Effector memory CD8-positive, alpha-beta T cell (primary cell): ENCODE data around the gene GIPC2.

Experiments
- ATAC-seq: fragments of 150-1000 bp; cut with Tn5 transposase; replicated peaks from 2 replicates; pipeline ENCODE4 v1.10.0; 2021; ENCODE audit warnings: mild to moderate bottlenecking, moderate library complexity
- DNase-seq, 3 experiments: peaks; one replicate each; pipeline ENCODE4 v3.0.0; 2021
- H3K27ac Mint-ChIP-seq, 2 donors: one replicate each; pipeline ENCODE4 v1.8.0; 2022; ENCODE audit warnings: mild to moderate bottlenecking in 2 of 2, mixed read lengths in 2 of 2, moderate library complexity in 2 of 2
- H3K27me3 Mint-ChIP-seq, 2 donors: one replicate each; pipeline ENCODE4 v1.8.0; 2022; ENCODE audit warnings: mixed read lengths in 2 of 2
- H3K36me3 Mint-ChIP-seq: one replicate; pipeline ENCODE4 v1.8.0; 2022; ENCODE audit warnings: mild to moderate bottlenecking, moderate library complexity, mixed read lengths; ENCODE audit not compliant: insufficient read depth
- H3K4me1 Mint-ChIP-seq, 2 donors: one replicate each; pipeline ENCODE4 v1.8.0; 2022; ENCODE audit warnings: low read depth in 2 of 2, mixed read lengths in 2 of 2
- H3K4me3 Mint-ChIP-seq, 2 donors: one replicate each; pipeline ENCODE4 v1.8.0; 2022; ENCODE audit warnings: mild to moderate bottlenecking in 2 of 2, mixed read lengths in 2 of 2, moderate library complexity in 2 of 2
- H3K9me3 Mint-ChIP-seq, 2 donors: one replicate each; pipeline ENCODE4 v1.8.0; 2022; ENCODE audit warnings: mixed read lengths in 2 of 2

The GIPC2 gene

DNA sequence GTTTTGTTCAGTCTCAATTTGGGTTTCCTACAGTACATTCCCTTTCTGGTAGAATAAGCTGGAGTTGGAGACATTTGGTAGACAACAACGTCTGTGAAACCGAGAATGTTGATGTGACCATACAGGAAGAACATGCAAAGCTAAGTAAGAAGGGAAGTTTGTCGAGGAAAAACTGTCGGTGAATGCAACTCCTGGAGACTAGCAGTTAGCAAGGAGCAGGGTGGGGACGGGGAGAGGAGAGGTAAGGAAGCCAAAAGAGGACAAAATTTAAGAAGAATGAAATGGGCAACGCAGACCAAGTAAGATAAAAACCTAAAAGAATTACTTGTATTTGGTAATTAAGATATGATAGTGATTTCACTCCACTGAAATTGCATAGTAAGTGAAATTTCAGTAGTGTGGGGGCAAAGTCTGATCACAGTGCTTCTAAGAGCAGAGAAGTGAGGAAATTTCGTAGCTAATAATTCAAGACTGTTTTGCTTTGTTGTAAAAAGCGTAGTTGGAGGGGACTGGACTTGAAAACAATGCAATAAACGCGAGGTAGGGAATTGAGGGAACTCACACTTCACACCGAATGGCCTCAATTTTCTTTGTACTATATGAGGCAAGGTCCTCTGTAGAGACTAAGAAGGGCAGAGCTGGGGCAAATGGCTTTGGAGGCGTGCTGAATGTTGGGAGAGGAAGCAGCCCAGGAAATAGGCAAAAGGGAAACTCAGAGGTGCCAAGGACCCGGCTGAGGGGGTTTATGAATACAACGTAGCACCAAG, 787 bp upstream of the GIPC2 start:
- Mint-ChIP-seq H3K27ac (no peak overlapping the region), H3K4me1 (peaks cover 11 to 16% of the 10 kb centered on the region in 2 donors), H3K4me3 (peak overlapping the region; percentile 61 to 79), H3K9me3 (no peaks in the 10 kb centered on the region), H3K36me3 (no peaks in the 10 kb centered on the region), H3K27me3 (peaks cover 43 to 61% of the 10 kb centered on the region in 2 donors)
- DNase-seq (no peak), ATAC-seq (no peak)

DNA sequence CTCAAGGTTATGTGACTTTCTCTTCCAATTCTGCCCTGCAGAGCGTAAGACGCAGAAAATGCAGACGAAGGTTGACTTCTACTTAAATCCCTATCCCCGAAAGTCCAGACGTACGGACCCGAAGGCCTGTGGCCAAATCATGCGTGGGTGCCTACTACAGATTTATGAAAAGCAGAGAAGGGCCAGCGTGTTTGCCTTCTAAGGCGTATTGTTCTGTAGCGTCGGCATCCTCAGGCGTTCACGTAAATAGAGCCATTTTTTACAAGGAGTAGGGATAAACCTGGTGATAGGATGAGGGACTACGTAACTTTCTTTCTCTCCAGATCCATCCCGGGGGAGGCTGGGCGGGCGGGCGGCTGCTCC, 222 bp upstream of the GIPC2 start:
- Mint-ChIP-seq H3K27ac (no peak overlapping the region), H3K36me3 (no peaks in the 10 kb centered on the region), H3K4me3 (peak overlapping the region; percentile 61 to 79), H3K4me1 (peaks cover 6 to 11% of the 10 kb centered on the region in 2 donors), H3K27me3 (peaks cover 43 to 61% of the 10 kb centered on the region in 2 donors), H3K9me3 (no peaks in the 10 kb centered on the region)
- ATAC-seq: peak; percentile 18
- DNase-seq: no peak

DNA sequence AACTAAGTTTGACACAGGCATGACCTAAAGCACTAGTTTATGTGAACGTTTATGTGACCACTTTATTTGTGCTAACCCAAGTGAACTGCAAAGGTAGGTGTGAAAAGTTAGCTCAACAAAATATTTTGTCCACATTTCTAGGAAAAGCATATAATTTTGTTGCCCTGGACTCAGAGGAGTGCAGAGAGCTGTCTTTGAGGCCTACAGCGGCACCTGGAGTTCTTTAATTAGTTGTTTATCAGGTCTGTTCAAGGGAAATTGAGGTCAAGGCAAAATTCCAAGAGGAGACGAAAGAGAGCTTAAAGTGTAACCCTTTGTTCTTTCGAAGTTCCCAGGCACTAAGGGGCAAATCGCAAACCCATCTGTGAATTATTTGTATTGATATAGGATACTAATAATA, 1.3 kb downstream of the GIPC2 start:
- DNase-seq (no peak), ATAC-seq (no peak)
- H3K36me3 Mint-ChIP-seq: no peaks in the 10 kb centered on the region
- no peaks in the 10 kb centered on the region for H3K9me3 Mint-ChIP-seq
- peak overlapping the region in 1 of 2 donors; percentile 79 for H3K4me3 Mint-ChIP-seq
- H3K27me3 Mint-ChIP-seq: peaks cover 43 to 61% of the 10 kb centered on the region in 2 donors
- peaks cover 0 to 7% of the 10 kb centered on the region in 2 donors for H3K4me1 Mint-ChIP-seq
- no peak overlapping the region for H3K27ac Mint-ChIP-seq

DNA sequence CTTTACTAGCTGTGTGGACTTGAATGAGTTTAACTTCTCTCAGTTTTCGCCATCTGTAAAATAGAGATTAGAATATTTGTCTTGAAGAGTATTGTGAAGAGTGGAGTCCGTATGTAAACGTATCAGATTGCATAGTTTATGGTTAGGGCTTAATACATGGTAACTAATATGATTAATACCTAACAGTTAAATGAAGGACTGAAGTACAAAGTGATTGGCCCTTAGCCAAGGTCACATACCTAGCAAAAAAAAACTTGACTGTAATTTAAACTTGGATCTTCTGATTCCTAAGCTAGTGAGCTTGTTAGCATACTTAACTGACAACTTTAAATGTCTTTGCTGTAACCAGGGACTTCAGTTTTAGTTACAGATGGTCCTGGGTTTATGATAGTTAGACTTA, 1.9 kb downstream of the GIPC2 start:
- DNase-seq: no peak
- no peak overlapping the region for H3K4me3 Mint-ChIP-seq
- no peak overlapping the region for H3K27ac Mint-ChIP-seq
- H3K9me3 Mint-ChIP-seq: no peaks in the 10 kb centered on the region
- no peak for ATAC-seq
- H3K4me1 Mint-ChIP-seq: peaks cover 0 to 7% of the 10 kb centered on the region in 2 donors
- no peaks in the 10 kb centered on the region for H3K36me3 Mint-ChIP-seq
- H3K27me3 Mint-ChIP-seq: peaks cover 43 to 61% of the 10 kb centered on the region in 2 donors

DNA sequence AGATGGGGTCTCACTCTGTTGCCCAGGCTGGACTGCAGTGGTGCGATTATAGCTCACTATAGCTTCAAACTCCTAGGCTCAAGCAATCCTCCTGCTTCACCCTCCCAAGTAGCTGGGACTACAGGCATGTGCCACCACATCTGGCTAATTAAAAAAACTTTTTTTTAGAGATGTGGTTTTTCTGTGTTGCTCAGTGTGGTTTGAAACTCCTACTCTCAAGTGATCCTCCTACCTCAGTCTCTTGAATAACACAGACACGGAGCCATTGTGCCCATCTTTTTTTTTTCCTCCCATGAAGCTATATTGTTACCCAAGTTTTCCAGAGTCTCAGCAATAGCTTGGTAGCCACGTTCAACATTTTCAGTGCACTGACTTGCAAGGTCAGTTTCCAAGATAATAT, 2.7 kb downstream of the GIPC2 start:
- no peak for DNase-seq
- H3K27ac Mint-ChIP-seq: no peak overlapping the region
- H3K27me3 Mint-ChIP-seq: peaks cover 43 to 54% of the 10 kb centered on the region in 2 donors
- no peaks in the 10 kb centered on the region for H3K9me3 Mint-ChIP-seq
- ATAC-seq: no peak
- H3K4me1 Mint-ChIP-seq: peaks cover 0 to 7% of the 10 kb centered on the region in 2 donors
- no peaks in the 10 kb centered on the region for H3K36me3 Mint-ChIP-seq
- H3K4me3 Mint-ChIP-seq: no peak overlapping the region

DNA sequence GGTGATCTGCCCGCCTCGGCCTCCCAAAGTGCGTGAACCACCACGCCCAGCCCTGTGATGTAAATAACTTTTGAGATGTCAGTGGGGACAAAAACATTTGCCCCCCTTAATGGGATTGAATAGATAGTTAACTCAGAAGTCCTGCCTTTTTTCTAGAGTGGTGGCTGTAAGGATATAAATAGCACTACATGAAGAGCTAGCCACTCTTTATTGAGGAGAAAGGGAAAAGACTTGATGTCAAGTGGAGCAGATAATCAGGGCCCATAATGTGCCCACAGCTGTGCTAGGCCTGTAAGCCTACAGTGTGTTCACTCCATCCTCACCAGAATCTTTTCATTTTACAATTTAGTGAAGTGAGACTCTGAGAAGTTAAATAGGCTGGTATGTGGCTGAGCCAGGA, 3.6 kb downstream of the GIPC2 start:
- ATAC-seq: no peak
- no peak for DNase-seq
- Mint-ChIP-seq H3K27ac (no peak overlapping the region), H3K27me3 (peaks cover 41 to 48% of the 10 kb centered on the region in 2 donors), H3K4me1 (peaks cover 0 to 7% of the 10 kb centered on the region in 2 donors), H3K4me3 (no peak overlapping the region), H3K36me3 (no peaks in the 10 kb centered on the region), H3K9me3 (no peaks in the 10 kb centered on the region)

DNA sequence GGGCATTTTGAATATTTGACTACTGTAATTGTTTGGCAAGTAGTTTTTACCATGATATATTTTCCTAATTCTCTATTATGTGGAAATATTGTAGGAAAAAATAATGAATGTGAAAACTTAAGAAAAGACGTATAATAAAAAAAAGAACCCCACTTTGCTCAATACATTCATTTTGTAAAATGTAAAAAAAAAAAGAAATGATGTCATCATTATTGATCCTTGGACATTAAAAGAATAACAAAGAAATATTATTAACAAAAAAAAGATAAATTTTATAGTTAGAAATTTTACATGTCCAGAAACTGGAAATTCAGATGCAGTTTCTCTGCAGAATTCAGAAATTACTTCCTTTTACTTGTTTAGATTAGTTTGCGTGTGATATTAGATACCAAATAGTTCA, 5.2 kb downstream of the GIPC2 start:
- no peak overlapping the region for H3K27ac Mint-ChIP-seq
- H3K9me3 Mint-ChIP-seq: peaks cover 0 to 2% of the 10 kb centered on the region in 2 donors
- H3K36me3 Mint-ChIP-seq: no peaks in the 10 kb centered on the region
- H3K4me1 Mint-ChIP-seq: peaks cover 0 to 5% of the 10 kb centered on the region in 2 donors
- peaks cover 28 to 33% of the 10 kb centered on the region in 2 donors for H3K27me3 Mint-ChIP-seq
- ATAC-seq: no peak
- H3K4me3 Mint-ChIP-seq: no peak overlapping the region
- no peak for DNase-seq

DNA sequence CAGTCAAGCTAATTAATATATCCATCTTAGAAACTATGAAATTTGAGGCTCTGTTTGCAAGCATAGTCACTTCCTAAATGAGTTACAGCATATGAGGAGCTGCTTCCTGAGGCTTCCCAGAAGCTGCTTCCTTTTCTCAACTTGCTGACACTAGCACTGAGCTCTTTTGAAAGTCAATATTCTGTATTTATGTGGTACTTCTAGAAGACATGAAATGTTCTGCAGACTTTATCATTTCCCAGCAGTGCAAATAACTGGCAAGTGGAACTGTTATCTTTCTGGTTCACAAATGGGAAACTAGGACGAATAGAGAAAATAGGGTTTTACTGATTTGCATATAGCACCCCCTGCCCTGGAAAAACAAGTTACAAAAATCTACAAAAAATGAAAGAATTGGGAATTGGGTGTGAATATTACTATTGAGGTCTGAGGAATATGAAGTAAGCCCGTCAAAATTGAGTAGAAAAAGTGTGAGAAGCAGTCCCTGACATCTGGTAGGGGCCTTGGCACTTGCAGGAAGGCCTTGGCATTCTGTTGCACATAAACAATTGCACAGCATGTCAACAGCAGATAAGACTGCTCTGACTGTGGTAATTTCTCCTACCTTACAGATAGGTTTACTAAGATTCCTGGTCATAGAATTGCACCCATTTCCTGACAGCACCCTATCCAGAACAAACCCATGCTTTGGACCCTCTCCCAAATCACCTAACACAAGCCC, 7.1 kb downstream of the GIPC2 start:
- Mint-ChIP-seq H3K4me1 (peaks cover 0 to 2% of the 10 kb centered on the region in 2 donors), H3K9me3 (peaks cover 0 to 2% of the 10 kb centered on the region in 2 donors), H3K36me3 (no peaks in the 10 kb centered on the region), H3K27me3 (peaks cover 10 to 15% of the 10 kb centered on the region in 2 donors), H3K27ac (no peak overlapping the region), H3K4me3 (no peak overlapping the region)
- no peak for ATAC-seq
- no peak for DNase-seq

DNA sequence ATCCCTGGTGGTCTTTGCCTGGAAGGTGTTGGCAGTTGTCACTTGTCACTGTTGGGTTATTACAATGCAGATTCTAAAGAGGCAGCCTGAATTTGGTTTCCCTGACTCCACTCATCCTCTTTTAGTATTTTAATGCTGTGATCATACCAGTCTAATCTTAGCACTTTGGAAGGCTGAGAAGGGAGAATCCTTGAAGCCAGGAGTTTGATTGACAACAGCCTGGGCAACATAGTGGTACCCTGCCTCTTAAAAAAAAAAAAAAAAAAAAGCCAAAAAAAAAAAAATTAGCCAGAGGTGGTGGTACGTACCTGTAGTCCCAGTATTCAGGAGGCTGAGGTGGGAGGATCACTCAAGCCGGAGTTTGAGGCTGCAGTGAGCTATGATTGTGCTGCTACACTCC, 7.7 kb downstream of the GIPC2 start:
- H3K36me3 Mint-ChIP-seq: no peaks in the 10 kb centered on the region
- no peak overlapping the region for H3K4me3 Mint-ChIP-seq
- DNase-seq (no peak), ATAC-seq (no peak)
- H3K4me1 Mint-ChIP-seq: peaks cover 0 to 2% of the 10 kb centered on the region in 2 donors
- H3K9me3 Mint-ChIP-seq: peaks cover 0 to 2% of the 10 kb centered on the region in 2 donors
- H3K27ac Mint-ChIP-seq: no peak overlapping the region
- peaks cover 3 to 14% of the 10 kb centered on the region in 2 donors for H3K27me3 Mint-ChIP-seq

DNA sequence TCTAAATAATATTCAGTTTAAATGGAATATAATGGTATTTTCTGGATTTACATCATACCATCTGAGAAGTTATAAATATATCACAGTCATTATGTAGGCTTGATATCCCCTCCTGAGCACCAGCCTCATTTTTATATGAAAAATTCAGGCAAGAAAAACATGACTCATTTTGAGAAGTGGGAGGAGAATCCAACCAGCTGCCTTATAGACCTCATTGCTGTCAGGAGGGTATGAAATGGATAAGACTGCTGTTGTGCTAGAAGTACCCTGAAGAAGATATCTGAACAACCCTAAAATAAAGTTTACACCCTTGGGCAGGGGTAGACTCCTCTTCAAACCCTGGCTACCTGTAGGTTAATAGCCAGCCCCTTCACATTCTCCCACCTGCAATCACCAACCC, 8.8 kb downstream of the GIPC2 start:
- no peak for ATAC-seq
- Mint-ChIP-seq H3K36me3 (no peaks in the 10 kb centered on the region), H3K27ac (no peak overlapping the region), H3K4me1 (peaks cover 0 to 2% of the 10 kb centered on the region in 2 donors), H3K4me3 (no peak overlapping the region), H3K9me3 (peaks cover 0 to 2% of the 10 kb centered on the region in 2 donors), H3K27me3 (peaks cover 0 to 14% of the 10 kb centered on the region in 2 donors)
- no peak for DNase-seq

DNA sequence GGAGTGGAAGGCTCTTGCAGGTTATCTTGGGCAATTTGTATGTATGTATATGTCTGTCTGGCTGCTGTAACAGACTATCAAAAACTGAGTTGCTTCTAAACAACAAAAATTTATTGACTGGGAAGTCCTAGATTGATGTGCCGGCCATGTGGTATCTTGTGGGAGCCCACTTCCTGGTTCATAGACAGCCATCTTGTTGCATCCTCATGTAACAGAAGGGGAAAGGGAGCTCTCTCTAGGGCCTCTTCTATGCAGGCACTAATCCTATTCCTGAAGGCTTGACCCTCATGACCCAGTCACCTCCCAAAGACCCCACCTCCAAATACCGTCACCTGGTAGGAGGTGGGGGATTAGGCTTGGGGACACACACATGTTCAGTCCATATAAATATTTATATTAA, 9.2 kb downstream of the GIPC2 start:
- no peak for ATAC-seq
- H3K36me3 Mint-ChIP-seq: no peaks in the 10 kb centered on the region
- no peak overlapping the region for H3K4me3 Mint-ChIP-seq
- H3K27me3 Mint-ChIP-seq: peaks cover 0 to 14% of the 10 kb centered on the region in 2 donors
- no peak overlapping the region for H3K27ac Mint-ChIP-seq
- no peak for DNase-seq
- peaks cover 0 to 2% of the 10 kb centered on the region in 2 donors for H3K4me1 Mint-ChIP-seq
- H3K9me3 Mint-ChIP-seq: peaks cover 0 to 2% of the 10 kb centered on the region in 2 donors

DNA sequence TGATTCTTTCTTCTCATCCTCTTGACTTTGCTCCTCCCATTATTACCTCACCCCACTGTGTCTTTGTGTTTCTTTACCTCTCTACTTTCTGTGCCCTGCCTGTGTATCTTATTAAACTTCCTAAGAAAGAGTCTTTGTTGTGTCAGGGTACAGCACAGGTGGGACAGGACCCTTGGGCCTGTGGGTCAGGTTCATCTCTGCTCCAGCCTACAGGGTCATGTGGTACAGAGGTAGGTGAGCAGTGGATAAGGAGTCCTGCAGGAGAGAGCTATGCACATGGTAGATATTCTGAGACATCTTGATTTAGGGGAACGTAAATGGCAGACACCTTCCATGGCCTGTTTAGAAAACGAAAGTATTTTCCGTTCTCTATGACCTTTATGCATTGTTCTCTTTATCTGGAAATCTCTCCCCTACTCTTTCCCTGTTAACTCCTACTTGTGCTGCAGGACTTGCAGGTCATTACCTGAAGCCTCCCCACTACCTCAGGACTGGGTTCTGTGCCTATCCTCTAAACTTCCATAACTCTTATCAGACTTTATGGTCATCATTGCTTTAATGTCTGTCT, 9.9 kb downstream of the GIPC2 start:
- H3K4me1 Mint-ChIP-seq: peaks cover 0 to 2% of the 10 kb centered on the region in 2 donors
- H3K36me3 Mint-ChIP-seq: no peaks in the 10 kb centered on the region
- no peak overlapping the region for H3K4me3 Mint-ChIP-seq
- peaks cover 0 to 2% of the 10 kb centered on the region in 2 donors for H3K9me3 Mint-ChIP-seq
- H3K27me3 Mint-ChIP-seq: peaks cover 0 to 14% of the 10 kb centered on the region in 2 donors
- ATAC-seq (no peak), DNase-seq (no peak)
- H3K27ac Mint-ChIP-seq: no peak overlapping the region

DNA sequence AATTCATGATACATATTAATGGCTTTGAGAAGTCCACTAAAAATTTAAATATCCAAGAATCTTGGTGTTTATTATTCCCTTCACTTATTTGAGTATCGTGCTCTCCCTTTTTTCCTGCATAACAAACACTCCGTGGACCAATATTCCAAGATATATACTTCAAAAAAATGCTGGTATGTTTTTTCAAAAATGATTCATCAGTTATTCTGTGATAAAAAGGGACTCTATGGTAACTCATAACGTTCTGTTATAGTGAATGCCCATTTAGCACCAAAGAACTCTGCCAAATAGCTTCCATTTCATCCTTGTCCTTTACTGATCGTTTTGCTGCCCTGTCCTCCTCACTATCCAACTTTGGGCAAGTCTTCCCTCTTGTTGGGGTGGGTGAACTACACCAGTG, 12.9 kb downstream of the GIPC2 start:
- DNase-seq: no peak
- Mint-ChIP-seq H3K4me3 (no peak overlapping the region), H3K9me3 (peaks cover 0 to 2% of the 10 kb centered on the region in 2 donors), H3K36me3 (no peaks in the 10 kb centered on the region), H3K27ac (no peak overlapping the region), H3K27me3 (peaks cover 0 to 14% of the 10 kb centered on the region in 2 donors), H3K4me1 (peaks cover 0 to 2% of the 10 kb centered on the region in 2 donors)
- ATAC-seq: no peak
